NCI-H774 (cell line): ENCODE data around the gene CD300H.
"Not testable (repeated sequence)": the region's sequence is repeated elsewhere in the genome, so short reads cannot be mapped to it uniquely, and the experiment has no call there.

Experiments
- DNase-seq: peaks from one replicate; lab custom pipeline; 2025; lab: John Stamatoyannopoulos, UW

Gene CD300H

GRCh38 chr17:74584292-74585060, 17.2 kb upstream of the CD300H start:
- DNase-seq: no peak

DNA sequence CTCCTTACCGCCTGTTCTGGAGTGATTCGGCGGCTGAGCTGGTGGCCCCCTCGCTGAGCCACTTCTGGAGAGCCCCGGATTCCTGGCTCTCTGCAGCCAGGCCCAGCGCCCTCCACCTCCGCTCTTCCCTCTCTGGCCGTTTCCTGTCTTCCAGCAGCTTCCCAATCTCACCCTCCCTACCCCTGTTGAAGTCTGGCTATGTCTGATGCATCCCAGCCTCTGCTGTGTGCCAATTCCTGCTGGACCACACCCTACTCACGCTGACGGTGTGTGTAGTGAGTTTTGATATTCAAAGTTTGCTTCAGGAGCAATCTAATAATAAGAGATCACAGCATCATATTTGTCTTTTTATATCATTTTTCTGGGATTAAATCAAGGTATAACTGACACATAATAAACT, 15.3 kb upstream of the CD300H start:
- no peak for DNase-seq

DNA sequence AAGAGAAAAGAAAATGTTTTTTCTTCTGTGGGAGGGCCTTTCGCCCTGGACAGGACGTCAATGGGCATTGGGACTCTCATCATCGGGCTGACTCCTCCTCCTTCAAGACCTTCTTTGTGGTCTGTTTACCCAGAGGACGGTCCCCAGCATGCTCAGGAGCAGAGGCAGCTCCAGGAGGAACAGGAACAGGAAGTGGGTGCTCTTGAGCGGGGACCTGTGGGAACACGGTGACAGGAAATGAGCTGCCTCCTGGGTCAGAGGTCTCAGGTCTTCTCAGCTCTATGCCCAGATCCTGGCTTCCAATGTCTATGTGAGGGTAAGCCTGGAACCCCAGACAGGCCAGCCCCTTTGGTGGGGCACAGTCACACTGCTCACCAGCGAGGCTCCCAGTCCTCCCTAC, 12.6 kb upstream of the CD300H start:
- DNase-seq: no peak

- DNase-seq: no peak
Measured at GRCh38 chr17:74578979-74579378, 11.7 kb upstream of the CD300H start.

- no peak for DNase-seq
Measured at GRCh38 chr17:74574489-74575142, 7.3 kb upstream of the CD300H start.

GRCh38 chr17:74573635-74574034, 6.3 kb upstream of the CD300H start:
- DNase-seq: not testable (repeated sequence)

- DNase-seq: no peak
Measured at GRCh38 chr17:74573169-74573568, 5.9 kb upstream of the CD300H start.

- no peak for DNase-seq
Measured at GRCh38 chr17:74571621-74572270, 4.4 kb upstream of the CD300H start.

GRCh38 chr17:74569020-74570003, 2.0 kb upstream of the CD300H start:
- no peak for DNase-seq

DNA sequence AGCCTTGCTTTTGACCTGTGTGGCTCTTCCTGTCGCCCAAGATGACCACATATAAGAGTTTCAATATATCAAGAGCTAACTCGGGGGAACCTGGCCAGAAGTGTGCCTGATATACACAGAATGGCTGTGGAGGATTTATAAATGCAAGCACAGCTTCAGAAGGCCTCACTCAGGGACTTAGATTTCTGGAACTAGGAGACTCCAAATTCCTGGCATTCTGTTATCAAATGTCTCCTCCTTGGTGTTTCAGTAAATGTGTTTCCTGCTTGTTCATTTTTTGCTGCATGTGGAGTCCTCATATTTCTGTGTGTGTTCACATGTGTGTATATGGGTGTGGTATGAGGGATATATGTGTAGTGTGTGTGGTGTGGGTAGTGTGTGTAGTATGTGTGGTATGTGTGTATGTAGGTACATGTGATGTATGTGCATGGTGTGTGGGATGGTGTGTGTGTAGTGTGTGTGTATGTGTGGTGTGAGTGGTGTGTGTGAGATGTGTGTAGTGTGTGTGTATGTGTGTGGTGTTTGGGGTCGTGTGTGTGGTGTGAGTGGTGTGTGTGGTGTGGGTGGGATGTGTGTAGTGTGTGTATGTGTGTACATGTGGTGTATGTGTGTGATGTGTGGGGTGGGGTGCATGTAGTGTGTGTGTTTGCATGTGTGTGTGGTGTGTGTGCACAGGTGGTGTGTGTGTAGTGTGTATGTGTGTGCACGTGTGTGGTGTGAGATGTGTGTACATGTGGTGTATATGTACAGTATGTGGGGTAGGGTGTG, 981 bp upstream of the CD300H start:
- no peak for DNase-seq

DNA sequence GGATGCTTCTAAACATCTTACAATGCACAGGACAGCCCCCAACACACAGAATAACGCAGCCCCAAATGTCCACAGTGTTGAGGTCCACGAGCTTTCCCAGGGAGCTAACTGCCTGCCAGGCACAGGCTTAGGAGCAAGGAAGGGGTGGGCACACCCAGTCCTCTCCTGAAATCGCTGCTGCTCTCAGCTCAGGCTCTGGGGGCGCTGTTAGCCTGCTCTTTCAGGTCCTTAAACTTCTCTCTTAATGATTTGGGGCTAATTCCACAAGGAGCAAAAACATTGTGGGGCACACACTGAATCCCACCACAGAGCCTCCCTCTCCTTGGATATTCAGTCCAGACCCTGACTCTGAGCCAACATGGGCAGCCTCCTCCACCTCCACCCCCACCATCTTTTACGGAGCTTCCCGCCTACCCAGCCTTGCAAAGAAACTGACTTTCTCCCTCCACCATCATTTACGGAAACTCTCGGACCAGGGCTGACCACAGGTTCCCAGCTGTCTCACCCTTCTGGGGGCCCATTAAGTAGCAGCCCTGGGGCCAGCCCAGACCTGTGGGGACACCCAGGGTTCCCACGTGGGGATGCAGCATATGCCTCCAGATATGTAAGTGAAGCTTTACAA, 1.1 kb downstream of the CD300H start:
- DNase-seq: peak; percentile 10

- no peak for DNase-seq
Measured at GRCh38 chr17:74565126-74565525, 2.2 kb downstream of the CD300H start.

DNA sequence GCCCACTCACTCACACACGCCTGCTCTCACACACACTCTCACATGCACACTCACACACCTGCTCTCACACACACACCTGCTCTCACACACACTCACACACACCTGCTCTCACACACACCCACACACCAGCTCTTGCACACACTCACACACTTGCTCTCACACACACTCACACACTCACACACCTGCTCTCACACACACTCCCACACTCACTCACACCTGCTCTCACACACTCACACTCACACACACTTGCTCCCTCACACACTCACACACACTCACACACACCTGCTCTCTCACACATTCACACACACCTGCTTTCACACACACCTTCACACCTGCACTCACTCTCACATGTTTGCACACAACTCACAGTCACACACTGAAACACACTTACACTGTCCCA, 4.0 kb downstream of the CD300H start:
- DNase-seq: no peak

- no peak for DNase-seq
Measured at GRCh38 chr17:74561586-74561985, 5.7 kb downstream of the CD300H start.

DNA sequence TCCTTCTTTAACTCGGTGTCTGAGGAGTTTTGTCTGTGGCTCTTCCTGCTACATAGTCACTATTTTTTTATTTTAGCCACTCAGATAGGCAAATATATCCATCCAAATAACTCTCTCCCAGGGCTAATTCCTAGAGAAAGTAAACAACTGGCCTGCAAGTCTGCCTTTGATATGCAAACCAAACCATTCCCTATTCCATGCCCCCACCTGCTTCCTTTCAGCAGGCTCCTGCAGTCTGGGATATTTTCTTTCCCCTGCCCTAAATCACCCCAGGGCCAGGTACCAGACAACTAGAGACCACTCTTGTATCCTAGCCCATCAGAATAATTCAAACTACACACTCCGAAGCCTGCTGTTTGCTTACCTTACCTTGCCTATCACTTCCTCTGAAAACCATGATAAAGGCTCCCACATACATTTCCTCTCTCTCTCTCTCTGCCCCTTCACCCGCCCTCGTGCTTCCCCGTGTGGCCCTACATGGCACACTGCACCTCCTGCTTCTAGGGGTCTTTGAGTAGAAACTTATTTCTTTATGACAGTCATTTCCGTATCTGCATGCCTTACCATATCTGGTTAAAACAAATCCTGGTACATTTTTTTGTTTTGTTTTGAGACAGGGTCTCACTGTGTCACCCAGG, 8.3 kb downstream of the CD300H start:
- no peak for DNase-seq

GRCh38 chr17:74558402-74558801, 8.9 kb downstream of the CD300H start:
- not testable (repeated sequence) for DNase-seq

GRCh38 chr17:74555427-74555940, 11.8 kb downstream of the CD300H start:
- no peak for DNase-seq

- DNase-seq: no peak
Measured at GRCh38 chr17:74554909-74555308, 12.4 kb downstream of the CD300H start.

GRCh38 chr17:74552037-74552436, 15.3 kb downstream of the CD300H start:
- DNase-seq: no peak

- no peak for DNase-seq
Measured at GRCh38 chr17:74550602-74551001, 16.7 kb downstream of the CD300H start.
